Measurements from ENCODE around the gene MAML3.

DNA sequence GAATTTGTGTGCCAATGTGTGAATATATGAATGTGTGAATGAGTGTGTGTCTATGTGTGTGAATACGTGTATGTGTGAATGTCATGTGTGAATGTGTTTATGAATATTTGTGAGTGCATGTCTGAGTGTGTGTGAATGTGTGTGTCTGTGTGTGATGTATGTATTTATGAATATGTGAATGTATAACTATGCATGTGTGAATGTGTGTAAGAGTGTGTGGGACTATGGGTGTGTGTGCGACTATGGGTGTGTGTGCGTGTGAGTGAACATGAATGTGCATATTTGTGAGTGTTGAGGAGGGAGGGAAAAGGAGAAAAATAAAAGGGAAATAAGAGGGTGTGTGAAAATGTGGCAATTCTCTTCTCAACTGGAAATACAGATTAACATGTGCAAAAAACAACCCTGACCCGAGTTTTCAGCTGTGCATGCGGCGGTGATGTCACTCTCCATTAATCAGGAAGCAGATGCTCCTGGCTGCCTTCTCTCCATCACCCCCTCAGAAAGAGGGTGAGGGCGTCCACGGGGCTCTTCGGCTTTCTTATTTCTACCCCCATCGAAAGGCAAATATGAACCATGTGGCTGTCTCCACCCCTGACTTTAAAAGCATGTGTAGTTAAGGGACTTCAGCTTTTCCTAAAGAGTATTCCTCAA lies 219.8 kb downstream of the MAML3 start:
- TF ChIP-seq, protein P1, sequence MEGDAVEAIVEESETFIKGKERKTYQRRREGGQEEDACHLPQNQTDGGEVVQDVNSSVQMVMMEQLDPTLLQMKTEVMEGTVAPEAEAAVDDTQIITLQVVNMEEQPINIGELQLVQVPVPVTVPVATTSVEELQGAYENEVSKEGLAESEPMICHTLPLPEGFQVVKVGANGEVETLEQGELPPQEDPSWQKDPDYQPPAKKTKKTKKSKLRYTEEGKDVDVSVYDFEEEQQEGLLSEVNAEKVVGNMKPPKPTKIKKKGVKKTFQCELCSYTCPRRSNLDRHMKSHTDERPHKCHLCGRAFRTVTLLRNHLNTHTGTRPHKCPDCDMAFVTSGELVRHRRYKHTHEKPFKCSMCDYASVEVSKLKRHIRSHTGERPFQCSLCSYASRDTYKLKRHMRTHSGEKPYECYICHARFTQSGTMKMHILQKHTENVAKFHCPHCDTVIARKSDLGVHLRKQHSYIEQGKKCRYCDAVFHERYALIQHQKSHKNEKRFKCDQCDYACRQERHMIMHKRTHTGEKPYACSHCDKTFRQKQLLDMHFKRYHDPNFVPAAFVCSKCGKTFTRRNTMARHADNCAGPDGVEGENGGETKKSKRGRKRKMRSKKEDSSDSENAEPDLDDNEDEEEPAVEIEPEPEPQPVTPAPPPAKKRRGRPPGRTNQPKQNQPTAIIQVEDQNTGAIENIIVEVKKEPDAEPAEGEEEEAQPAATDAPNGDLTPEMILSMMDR (IDR thresholded peaks at IDR 0.05; ENCODE audit: insufficient read depth, low read depth, low read length), result no peak
- no peak for TF ChIP-seq EZH2 (IDR thresholded peaks at IDR 0.05; ENCODE audit: insufficient read depth, low read length)

Measured in astrocyte (in vitro differentiated cells and primary cell).